Measurements from ENCODE around the gene UTP18. TPM values are rescaled to one million over a fixed set of nuclear protein-coding genes. Genes with fewer than 3 reads are reported as not detected.
"Not testable (repeated sequence)": the region's sequence is repeated elsewhere in the genome, so short reads cannot be mapped to it uniquely, and the experiment has no call there.

The UTP18 gene
- 10 to 100 TPM; 28.1 to 44.5 (median 35.9) TPM for polyA plus RNA-seq

- H3K27me3 Mint-ChIP-seq (ENCODE audit: low read depth in 3 of 3), result peaks cover 9 to 12% (median 12%) of the 10 kb centered on the region in 3 donors
- H3K4me1 Mint-ChIP-seq, result peaks cover 46 to 72% of the 10 kb centered on the region in 2 donors
- DNase-seq, result peak; percentile 96 to 98 (median 97)
- H3K36me3 Mint-ChIP-seq, result peaks cover 0 to 6% (median 0%) of the 10 kb centered on the region in 3 donors
- peak within 1 kb of the TSS; percentile 94 to 99 (median 98) for H3K27ac Mint-ChIP-seq
- H3K4me3 Mint-ChIP-seq, result peak within 1 kb of the TSS; percentile 94 to 98 (median 96)
- no peaks in the 10 kb centered on the region for H3K9me3 Mint-ChIP-seq
These were observed at the start of gene UTP18 for GRCh38 chr17:51260237-51261023. UTP18 (plus strand) TSS chr17:51260546; CDS start chr17:51260585, 39 bp downstream.

DNA sequence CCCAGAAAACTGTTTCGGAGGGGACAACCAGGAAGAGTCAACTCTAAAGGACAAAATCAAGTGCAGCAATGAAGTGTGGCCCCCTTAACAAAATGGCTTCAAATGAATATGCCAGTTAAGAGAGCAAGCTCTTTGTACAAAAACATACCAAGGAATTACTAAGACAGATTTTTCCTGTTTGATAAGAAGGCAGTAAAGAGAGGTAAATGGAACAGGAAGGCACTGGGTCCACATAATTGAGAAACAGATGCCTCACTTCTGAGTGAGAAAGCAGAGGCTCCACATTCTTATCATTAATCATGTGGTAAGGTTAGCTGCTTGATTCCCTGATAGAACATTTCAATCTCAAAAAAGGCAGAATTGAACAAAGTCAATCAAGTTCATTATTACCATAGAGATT lies 45.4 kb upstream of the UTP18 start:
- no peaks in the 10 kb centered on the region for H3K9me3 Mint-ChIP-seq
- H3K27ac Mint-ChIP-seq, result peak overlapping the region in 2 of 6 donors; percentile 51
- H3K36me3 Mint-ChIP-seq, result peaks cover 6 to 41% (median 11%) of the 10 kb centered on the region in 3 donors
- H3K4me3 Mint-ChIP-seq, result no peak overlapping the region
- H3K4me1 Mint-ChIP-seq, result no peaks in the 10 kb centered on the region
- H3K27me3 Mint-ChIP-seq (ENCODE audit: low read depth in 3 of 3), result no peaks in the 10 kb centered on the region
- no peak for DNase-seq

- Mint-ChIP-seq H3K4me1 (no peaks in the 10 kb centered on the region), H3K4me3 (no peak overlapping the region), H3K27ac (peak overlapping the region in 2 of 6 donors; percentile 18 to 41), H3K27me3 (ENCODE audit: low read depth in 3 of 3) (peaks cover 0 to 2% (median 0%) of the 10 kb centered on the region in 3 donors), H3K9me3 (no peaks in the 10 kb centered on the region), H3K36me3 (peaks cover 9 to 45% (median 16%) of the 10 kb centered on the region in 3 donors)
- DNase-seq, result no peak
These were observed 42.4 kb upstream of the UTP18 start for GRCh38 chr17:51217946-51218345.

DNA sequence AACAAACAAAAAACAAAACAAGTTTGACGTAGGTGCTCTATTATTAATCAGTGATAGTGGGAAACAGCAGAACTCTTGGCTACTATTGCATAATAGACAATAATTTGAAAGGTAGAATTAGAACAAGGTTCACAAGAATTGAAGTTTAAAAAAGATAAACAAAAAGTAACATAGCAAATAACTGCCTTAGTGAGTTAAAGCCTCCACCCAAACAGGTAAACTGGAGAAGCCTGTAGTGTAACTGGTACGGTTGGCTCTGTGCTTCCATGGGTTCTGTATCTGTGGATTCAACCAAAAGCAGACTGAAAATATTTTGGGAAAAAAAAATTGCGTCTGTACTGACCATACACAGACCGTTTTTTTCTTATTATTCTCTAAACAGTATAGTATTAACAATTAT lies 39.0 kb upstream of the UTP18 start:
- no peak for DNase-seq
- H3K4me3 Mint-ChIP-seq, result no peak overlapping the region
- peaks cover 5 to 16% of the 10 kb centered on the region in 2 donors for H3K4me1 Mint-ChIP-seq
- peaks cover 9 to 34% (median 16%) of the 10 kb centered on the region in 3 donors for H3K36me3 Mint-ChIP-seq
- peak overlapping the region in 1 of 6 donors; percentile 34 for H3K27ac Mint-ChIP-seq
- no peaks in the 10 kb centered on the region for H3K9me3 Mint-ChIP-seq
- H3K27me3 Mint-ChIP-seq (ENCODE audit: low read depth in 3 of 3), result peaks cover 0 to 3% (median 3%) of the 10 kb centered on the region in 3 donors

- Mint-ChIP-seq H3K27me3 (ENCODE audit: low read depth in 3 of 3) (peaks cover 0 to 3% (median 3%) of the 10 kb centered on the region in 3 donors), H3K36me3 (peaks cover 5 to 21% (median 12%) of the 10 kb centered on the region in 3 donors), H3K4me3 (no peak overlapping the region), H3K9me3 (no peaks in the 10 kb centered on the region), H3K4me1 (peaks cover 14 to 31% of the 10 kb centered on the region in 2 donors), H3K27ac (peak overlapping the region; percentile 27 to 80 (median 50))
- DNase-seq, result no peak
These were observed 35.7 kb upstream of the UTP18 start for GRCh38 chr17:51224402-51225262.

- H3K27me3 Mint-ChIP-seq (ENCODE audit: low read depth in 3 of 3); H3K9me3 Mint-ChIP-seq; DNase-seq; H3K4me3 Mint-ChIP-seq: not testable (repeated sequence)
- Mint-ChIP-seq H3K4me1 (peaks cover 19 to 39% of the 10 kb centered on the region in 2 donors), H3K36me3 (peaks cover 0 to 16% (median 7%) of the 10 kb centered on the region in 3 donors), H3K27ac (peak overlapping the region in 1 of 6 donors; percentile 55)
These were observed 34.8 kb upstream of the UTP18 start for GRCh38 chr17:51225523-51225922.

- no peaks in the 10 kb centered on the region for H3K9me3 Mint-ChIP-seq
- H3K4me3 Mint-ChIP-seq, result no peak overlapping the region
- DNase-seq, result no peak
- peaks cover under 1 to 3% (median 2%) of the 10 kb centered on the region in 3 donors for H3K27me3 Mint-ChIP-seq (ENCODE audit: low read depth in 3 of 3)
- H3K4me1 Mint-ChIP-seq, result peaks cover 20 to 52% of the 10 kb centered on the region in 2 donors
- peak overlapping the region in 1 of 6 donors; percentile 40 for H3K27ac Mint-ChIP-seq
- H3K36me3 Mint-ChIP-seq, result peaks cover 0 to 5% (median 0%) of the 10 kb centered on the region in 3 donors
These were observed 32.2 kb upstream of the UTP18 start for GRCh38 chr17:51228161-51228560.

- Mint-ChIP-seq H3K27ac (peak overlapping the region in 1 of 6 donors; percentile 65), H3K4me3 (no peak overlapping the region), H3K9me3 (no peaks in the 10 kb centered on the region), H3K27me3 (ENCODE audit: low read depth in 3 of 3) (peaks cover 0 to 3% (median 0%) of the 10 kb centered on the region in 3 donors), H3K4me1 (peaks cover 21 to 47% of the 10 kb centered on the region in 2 donors), H3K36me3 (no peaks in the 10 kb centered on the region)
- DNase-seq, result no peak
These were observed 30.5 kb upstream of the UTP18 start for GRCh38 chr17:51229889-51230288.

DNA sequence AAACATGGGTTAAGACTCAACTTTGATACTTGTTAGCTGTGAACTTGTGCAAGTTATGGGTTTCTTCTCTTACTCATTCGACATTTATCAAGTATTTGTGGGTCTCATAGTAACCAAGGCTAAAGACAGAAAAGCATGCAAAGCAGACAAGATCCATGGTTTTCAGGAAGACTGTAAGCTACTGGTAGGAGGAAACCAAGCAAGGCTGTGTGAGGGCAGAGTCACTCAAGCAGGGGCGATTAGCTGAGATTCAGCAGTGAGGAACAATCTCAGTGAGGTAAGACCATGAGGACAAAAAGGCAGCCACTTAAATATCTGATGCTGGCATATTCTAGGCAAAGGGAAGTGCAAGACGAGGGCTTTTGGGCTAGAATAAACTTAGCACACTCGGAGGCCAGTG lies 30.0 kb upstream of the UTP18 start:
- no peaks in the 10 kb centered on the region for H3K9me3 Mint-ChIP-seq
- H3K4me1 Mint-ChIP-seq, result peaks cover 19 to 44% of the 10 kb centered on the region in 2 donors
- DNase-seq, result no peak
- H3K4me3 Mint-ChIP-seq, result no peak overlapping the region
- peak overlapping the region in 3 of 6 donors; percentile 5 to 65 (median 45) for H3K27ac Mint-ChIP-seq
- no peaks in the 10 kb centered on the region for H3K36me3 Mint-ChIP-seq
- H3K27me3 Mint-ChIP-seq (ENCODE audit: low read depth in 3 of 3), result peaks cover 0 to 3% (median 2%) of the 10 kb centered on the region in 3 donors

DNA sequence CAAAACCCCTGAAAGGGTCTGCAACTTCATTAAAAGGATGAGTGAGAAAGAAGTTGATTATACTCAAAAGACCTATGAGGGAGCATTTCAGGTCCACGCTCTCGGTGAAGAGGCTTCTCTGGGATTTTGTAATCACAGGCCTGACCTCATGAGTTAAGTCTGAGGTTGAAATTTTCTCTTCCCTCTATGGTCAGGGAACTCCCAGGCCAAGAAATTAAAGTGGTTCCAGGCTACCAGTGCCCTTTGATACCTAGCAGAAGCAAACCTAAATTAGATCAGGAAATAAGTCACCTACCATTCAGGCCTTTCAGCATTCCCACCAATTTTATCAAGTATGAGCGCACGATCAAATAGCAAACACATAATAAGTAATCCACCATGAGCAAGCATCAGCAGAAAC lies 28.3 kb upstream of the UTP18 start:
- Mint-ChIP-seq H3K9me3 (no peaks in the 10 kb centered on the region), H3K27ac (no peak overlapping the region), H3K4me1 (peaks cover 20 to 44% of the 10 kb centered on the region in 2 donors), H3K4me3 (peak overlapping the region in 1 of 5 donors; percentile 4), H3K27me3 (ENCODE audit: low read depth in 3 of 3) (peaks cover 0 to 3% (median 2%) of the 10 kb centered on the region in 3 donors), H3K36me3 (no peaks in the 10 kb centered on the region)
- no peak for DNase-seq

DNA sequence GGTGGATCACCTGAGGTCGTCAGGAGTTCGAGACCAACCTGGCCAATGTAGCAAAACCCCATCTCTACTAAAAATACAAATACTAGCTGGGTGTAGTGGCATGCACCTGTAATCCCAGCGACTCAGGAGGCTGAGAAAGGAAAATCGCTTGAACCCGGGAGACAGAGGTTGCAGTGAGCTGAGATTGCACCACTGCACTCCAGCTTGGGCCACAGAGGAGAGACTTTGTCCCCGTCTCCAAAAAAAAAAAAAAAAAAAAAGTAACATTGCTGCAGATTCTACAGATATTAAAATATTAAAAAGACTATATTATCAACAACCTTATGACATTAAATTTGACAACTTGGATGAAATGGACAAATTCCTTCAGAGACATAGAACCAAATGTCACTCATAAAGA lies 26.2 kb upstream of the UTP18 start:
- Mint-ChIP-seq H3K4me1 (peaks cover 25 to 55% of the 10 kb centered on the region in 2 donors), H3K9me3 (no peaks in the 10 kb centered on the region), H3K4me3 (no peak overlapping the region), H3K27me3 (ENCODE audit: low read depth in 3 of 3) (peaks cover 0 to 3% (median 2%) of the 10 kb centered on the region in 3 donors), H3K27ac (no peak overlapping the region), H3K36me3 (no peaks in the 10 kb centered on the region)
- no peak for DNase-seq

DNA sequence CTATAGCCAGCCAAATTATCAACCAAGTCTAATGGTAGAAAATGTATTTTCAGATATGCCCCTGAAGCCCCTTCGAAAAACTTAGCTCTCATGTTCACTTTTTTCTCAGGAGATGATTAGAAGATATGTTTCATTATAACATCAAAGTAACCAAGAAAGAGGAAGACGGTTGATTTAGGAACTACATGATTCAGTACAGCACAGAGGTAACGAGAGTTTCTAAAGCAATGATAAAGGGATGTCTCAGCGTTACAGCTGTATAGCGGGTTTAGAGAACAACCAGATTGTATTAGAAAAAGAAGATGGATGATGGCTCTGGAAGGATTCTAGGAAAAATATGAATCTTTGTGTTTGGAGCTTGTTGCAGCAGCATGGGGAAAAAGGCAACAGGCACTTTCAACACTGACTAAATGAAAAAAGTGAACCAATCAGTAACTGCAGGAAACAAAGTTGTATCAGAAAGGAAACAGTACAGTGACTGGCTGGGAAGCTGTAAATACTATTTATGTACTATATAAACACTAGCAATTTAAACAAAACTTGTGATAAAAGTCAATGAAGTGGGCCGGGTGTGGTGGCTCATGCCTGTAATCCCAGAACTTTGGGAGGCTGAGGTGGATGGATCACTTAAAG lies 22.0 kb upstream of the UTP18 start:
- DNase-seq, result no peak
- H3K4me3 Mint-ChIP-seq, result no peak overlapping the region

GRCh38 chr17:51240275-51240674 lies 20.1 kb upstream of the UTP18 start:
- no peak overlapping the region for H3K4me3 Mint-ChIP-seq
- no peaks in the 10 kb centered on the region for H3K27me3 Mint-ChIP-seq (ENCODE audit: low read depth in 3 of 3)
- no peaks in the 10 kb centered on the region for H3K36me3 Mint-ChIP-seq
- H3K4me1 Mint-ChIP-seq, result peaks cover 42 to 62% of the 10 kb centered on the region in 2 donors
- no peak overlapping the region for H3K27ac Mint-ChIP-seq
- H3K9me3 Mint-ChIP-seq, result no peaks in the 10 kb centered on the region
- DNase-seq, result no peak

More for the DNA sequence above, 22.0 kb upstream of the UTP18 start:
- Mint-ChIP-seq H3K4me1 (peaks cover 36 to 56% of the 10 kb centered on the region in 2 donors), H3K27ac (peak overlapping the region in 5 of 6 donors; percentile 14 to 59 (median 19)), H3K36me3 (no peaks in the 10 kb centered on the region), H3K27me3 (ENCODE audit: low read depth in 3 of 3) (peaks cover 0 to 2% (median 0%) of the 10 kb centered on the region in 3 donors), H3K9me3 (no peaks in the 10 kb centered on the region)
